GM19455 (cell line): ENCODE data around the gene HJV.
"Not testable (repeated sequence)": the region's sequence is repeated elsewhere in the genome, so short reads cannot be mapped to it uniquely, and the experiment has no call there.

Source experiments
- ATAC-seq: cut with Tn5 transposase; IDR thresholded peaks from one replicate; pipeline ENCODE4 v1.9.1; 2021; ENCODE audit not compliant: unreplicated experiment

The HJV gene, protein sequence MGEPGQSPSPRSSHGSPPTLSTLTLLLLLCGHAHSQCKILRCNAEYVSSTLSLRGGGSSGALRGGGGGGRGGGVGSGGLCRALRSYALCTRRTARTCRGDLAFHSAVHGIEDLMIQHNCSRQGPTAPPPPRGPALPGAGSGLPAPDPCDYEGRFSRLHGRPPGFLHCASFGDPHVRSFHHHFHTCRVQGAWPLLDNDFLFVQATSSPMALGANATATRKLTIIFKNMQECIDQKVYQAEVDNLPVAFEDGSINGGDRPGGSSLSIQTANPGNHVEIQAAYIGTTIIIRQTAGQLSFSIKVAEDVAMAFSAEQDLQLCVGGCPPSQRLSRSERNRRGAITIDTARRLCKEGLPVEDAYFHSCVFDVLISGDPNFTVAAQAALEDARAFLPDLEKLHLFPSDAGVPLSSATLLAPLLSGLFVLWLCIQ

DNA sequence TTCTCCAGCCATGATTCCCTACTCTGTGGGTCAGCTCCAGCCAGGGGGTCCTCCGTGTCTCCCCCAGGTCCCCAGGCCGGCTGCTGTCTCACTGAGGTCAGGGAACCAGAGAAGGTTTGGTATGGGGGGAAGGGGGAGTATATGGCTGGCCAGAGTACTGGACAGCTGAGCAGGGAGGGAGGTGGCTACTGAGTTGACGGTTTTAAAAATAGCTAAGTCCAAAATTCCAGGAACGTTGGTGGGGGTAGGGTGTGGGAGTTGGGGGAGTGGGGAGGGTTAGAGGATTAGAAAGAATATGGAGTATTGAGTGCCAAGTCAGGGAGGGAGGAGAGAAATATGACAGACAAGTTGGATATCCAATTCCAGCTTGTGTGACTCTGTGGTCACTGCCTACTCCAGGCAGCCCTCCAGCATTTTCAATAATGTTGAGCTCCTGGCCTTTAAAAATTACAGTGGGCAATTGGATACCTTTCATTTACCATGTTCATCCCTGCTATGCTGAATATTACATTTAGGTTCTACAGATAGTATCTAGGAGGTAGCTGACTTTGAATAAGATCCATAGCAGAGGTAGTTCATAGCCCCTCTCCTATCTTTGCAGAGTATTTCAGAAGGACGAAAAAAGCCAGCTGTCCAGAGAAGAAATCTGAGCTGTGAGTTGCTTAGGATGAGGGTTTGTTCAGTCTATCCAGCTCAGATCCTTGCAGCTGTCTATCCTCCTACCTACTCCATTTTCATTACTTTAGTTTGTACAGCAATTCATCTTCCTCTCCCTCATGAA lies at the start of gene HJV:
Gene HJV, minus strand, starts transcription at position 114 of the 781 bp plus-strand sequence. CDS start 1,504 bp downstream, outside the sequence.
- no peak for ATAC-seq

DNA sequence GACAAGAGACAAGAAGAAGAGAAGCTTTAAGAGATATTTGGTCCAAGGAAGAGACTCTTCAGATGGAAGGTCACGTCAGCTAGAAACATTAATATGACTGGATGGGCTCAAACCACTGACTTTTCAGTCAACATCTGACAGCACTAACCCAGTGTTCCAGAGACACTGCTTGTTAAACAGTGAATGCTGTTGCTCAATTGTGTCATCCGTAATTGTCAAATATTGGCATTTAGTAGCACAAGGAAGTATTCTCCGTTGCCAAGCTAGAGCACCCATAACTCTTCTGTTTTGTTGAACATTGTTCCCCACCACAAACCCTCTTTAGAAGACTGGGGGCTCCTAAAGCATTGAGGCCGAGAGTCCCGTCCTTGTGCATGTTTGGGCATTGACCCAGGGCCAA lies 37.6 kb upstream of the HJV start:
- not testable (repeated sequence) for ATAC-seq

DNA sequence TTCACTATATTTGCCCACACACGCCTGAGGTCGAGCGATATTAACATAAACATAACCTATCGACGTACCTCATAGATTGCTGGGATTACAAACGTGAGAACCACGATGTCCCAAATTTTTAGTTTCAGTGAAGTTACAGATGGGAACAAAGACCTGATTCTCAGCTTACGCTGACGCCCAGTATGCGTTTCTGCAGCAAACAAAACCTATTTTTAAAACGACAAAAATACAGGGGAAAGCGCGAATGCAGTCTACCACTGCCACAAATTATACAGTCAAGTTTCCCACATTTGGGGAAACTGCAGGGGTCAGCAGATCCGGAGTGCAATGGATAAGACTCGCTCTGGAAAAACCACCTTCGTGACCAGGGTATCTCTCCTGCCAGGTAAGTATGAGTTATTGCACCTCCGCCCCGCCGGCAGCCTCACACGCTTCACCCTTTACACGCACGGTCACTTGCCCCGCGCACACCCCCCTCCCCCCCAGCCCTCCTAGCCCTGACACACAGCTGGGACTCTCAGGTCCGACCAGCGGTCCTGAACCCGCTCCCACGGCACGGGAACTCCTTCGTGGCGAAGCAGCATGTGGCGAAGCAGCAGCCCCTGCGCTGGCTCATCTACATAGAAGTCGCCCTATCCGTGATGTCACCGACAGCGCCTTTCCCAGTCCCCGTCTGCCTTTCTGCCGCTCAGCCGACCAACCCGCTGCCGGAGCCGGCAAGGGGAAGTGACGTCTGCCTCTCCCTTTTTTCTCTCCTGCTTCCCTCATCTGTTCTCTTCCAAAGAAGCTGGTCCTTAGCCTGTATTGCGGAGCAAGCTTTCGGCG lies 30.5 kb upstream of the HJV start:
- ATAC-seq, result not testable (repeated sequence)

DNA sequence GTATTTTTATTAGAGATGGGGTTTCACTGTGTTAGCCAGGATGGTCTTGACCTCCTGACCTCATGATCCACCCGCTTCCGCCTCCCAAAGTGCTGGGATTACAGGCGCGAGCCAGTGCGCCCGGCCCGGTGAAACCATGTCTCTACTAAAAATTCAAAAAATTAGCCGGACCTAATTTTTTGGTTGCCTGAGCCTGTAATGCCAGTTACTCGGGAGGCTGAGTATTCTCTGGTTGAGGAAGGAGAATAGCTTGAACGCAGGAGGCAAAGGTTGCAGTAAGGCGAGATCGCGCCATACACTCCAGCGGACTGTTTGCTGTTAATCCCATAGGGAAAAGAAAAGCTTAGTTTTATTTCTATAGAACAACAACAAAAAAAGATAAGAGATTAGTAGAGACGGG lies 29.9 kb upstream of the HJV start:
- no peak for ATAC-seq

DNA sequence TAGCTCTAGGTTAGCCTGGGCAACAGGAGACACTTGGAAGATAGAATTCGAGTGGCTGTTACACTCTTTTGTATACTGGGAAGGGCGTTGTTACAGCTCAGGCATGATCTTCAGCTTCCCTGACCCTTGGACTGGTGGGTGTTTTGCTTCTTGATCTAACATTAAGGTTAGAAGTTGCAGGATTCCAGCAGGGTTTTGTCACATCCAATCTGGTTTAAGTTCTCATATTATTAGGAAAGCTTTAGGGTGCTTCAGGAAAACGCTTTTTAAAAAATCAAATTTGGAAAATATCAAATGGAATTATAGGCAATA lies 29.1 kb upstream of the HJV start:
- ATAC-seq, result not testable (repeated sequence)

DNA sequence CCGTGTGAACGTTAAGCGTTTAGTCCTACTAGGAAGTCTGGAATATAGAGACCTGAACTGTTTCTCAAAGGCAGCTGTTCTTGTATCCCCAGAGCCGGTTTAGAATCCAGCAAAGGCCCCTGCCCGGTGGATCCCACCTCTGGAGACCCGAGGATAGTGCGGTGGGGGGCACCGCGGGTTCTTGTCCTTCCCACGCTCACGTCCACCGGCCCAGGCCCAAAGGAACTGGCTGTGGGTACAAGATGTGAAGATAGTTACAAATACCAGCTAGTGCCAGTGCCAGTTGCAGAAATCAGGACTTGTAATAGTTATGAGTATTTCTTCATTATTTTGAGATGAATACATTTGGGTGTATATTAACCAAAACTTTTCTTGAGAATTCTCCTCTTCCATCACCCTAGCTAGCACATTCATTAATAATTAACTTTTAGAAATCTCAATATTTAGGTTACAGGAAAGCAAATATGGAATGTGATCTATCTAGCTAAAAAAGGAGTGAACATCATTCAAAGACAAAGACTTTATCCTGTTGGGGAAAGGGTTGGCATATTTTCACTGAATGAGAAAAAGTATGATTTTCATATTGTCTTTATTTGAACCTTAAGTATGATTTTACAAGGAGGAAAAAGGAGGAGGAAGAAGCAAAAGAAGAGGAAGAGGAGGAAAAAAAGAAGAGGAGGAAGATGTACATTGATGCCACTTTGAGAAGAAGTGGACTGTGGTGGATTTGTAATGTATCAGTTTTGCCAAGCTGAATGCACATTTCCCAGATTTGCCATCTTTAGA lies 28.5 kb upstream of the HJV start:
- not testable (repeated sequence) for ATAC-seq

DNA sequence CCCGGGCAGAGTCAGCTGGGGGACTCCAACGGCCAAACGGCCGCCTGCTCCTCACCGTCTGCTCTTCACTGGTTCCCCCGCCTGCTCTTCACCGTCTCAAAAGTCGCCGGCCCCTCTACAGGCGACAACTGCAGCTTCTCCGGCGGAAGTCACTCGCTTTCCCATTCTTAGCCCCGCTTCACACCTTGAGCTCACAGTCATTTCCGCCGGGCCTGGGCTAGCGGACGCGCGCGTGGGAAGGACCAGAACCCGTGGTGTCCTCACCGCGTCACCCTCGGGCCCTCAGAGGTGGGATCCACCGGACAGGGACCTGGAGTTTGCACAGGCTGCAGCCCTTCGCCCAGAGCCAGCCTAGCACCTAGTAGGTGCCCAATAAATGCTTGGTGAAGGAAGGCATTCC lies 27.9 kb upstream of the HJV start:
- no peak for ATAC-seq

DNA sequence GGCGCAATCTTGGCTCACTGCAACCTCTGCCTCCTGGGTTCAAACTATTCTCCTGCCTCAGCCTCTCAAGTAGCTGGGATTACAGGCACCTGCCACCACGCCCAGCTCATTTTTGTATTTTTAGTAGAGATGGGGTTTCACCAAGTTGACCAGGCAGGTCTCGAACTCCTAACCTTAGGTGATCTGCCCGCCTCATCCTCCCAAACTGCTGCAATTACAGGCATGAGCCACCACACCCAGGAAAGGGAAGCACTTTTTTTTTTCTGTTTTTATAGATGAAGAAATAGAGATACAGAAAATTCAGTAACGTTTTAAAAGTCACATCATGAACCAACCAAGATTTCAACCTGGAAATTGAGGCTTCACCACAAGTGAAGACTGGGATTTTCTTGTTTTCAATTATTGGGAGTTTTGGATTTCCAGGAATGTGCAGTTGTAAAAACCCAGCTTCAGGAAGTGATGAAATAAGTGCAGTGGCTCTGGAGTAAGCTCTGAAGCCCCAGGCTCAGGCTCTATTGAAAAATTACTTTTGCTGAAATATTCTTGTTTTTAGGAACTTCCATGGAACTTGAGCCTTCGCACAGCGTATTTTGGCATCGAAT lies 27.1 kb upstream of the HJV start:
- ATAC-seq, result not testable (repeated sequence)

DNA sequence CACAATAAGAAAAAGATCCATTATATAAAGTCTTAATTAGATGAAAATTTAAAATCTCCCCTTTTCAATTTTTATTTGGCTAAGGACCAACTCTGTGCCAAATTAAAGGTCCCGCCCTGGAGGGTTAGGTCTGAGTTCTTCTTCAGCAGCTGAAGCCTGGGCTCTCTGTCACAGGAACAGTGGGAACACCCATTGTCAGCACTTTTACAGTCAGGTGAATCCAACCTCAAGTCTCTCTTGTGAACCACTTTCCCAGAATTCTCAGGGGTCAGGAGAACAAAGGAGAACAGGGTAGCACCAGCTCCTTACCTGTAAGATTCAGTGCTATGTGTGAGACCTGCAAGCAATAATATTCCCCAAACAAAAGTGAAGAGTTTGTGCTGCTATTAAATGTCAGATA lies 25.1 kb upstream of the HJV start:
- ATAC-seq, result no peak

DNA sequence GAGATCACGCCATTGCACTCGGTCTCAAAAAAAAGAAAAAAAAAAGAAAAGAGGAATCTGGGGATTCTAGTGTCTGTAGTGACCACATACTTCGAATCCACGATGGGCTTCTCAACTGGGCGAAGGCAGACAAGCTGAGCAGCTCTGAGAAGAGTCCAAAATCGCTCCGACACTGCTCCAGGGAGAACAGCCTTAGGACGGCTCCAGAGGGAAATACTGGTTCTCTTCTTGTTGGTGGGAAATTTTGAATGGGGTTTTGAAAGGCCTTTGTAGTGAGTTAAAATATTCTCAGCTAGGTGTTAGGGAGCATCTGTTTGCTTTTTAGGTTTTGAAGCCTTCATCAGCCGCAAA lies 18.3 kb upstream of the HJV start:
- ATAC-seq, result no peak

DNA sequence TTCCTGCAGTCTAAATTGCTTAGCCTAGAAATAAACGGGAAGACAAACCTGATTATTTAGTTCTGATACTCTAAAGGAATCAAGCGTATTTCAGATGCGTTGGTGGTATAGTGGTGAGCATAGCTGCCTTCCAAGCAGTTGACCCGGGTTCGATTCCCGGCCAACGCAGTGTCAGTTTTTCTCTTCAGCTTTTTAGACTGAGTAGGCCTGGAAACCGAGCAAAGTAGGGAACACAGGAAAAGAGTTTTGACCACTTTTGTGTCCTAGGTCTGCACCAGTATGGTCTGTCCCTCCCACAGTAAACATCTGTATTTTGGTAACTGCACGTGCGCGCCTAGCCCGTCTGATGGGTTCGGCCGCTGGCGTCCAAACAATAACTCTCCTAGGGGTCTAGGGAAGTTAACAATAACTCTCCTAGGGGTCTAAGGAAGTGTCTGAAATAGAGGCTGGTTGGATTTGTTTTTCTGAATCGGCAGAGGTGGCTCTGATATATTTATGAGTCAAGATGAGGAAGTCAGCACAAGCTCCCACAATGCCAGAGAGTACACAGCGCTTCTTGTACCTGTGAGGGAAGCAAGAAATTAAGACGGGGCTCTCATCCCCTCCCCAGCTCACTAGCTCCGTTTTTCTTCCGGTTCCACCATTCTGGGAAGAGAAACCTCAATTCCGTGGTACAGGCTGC lies 15.6 kb upstream of the HJV start:
- no peak for ATAC-seq

DNA sequence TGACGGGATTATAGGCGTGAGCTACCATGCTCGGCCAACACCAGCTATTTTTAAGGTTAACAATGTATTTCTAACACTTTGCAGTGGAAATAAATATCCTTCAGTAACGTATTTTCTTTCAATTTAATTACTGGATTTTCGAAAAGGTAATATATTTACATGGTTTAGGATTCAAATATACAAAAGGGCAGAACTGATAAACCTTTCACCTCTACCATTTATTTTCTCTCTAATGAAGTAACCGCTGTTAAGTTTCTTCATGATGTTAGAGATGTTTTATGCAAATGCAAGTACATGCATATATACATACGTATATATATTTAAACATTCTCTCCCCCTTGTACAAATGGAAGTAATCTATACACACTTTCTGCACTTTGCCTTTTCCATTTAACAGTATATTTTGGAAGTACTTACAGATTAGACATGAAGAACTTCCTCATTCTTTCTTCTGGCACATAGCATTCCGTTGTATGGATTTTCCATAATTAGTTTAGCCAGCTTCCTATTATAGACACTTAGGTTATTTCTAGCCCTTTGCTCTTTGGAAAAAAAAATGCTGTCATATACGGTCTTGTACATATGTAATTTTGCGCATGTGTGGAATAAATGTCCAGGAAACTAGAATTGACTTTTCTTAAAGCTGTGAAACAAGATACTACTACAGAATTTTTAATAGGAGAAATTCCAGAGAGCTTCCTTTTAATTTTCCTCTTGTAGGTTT lies 14.9 kb upstream of the HJV start:
- no peak for ATAC-seq

DNA sequence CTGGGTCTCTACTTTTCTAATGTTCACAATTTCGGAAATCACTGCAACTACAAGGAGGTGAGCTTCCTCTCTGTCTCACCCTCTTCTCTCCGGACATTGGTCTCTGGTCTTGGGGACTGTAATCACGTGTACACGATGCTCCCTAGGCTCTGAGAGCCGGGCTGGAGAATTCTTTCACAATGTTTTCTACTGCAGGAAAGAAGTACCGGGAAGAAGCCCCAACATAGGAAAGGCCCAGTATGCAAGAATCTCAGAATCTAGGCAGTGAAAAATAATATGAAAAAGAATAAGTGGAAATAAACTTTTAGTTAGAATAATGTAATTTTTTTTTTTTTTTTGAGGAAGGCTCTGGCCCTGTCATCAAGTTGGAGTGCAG lies 13.5 kb upstream of the HJV start:
- no peak for ATAC-seq

DNA sequence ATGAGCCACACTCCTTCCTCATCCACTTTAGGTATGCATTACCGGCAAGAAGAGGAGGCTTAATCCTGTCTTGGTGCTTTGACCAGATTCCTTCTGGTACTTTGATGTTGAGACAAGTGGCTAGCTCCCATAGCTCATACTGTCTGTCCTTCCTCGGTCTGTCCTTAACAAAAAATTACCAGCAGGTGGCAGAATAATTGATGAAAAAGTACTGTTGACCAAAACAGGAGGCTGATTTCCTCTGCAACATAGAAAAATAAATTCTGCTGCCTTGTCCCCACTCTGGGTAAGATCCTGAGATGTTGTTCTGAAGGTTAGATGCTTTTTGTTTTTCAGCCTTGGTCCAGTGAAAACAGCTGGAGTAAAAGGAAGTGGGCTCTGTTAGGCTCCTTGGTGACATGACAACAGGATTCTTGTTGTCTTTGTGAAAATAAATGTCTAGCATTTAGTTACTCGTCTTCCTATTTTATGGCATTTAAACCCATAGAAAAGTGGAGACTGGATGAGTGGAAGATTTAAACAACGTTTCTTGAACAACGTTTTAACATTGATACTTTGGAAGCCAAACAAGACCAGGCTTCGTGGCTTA lies 11.2 kb upstream of the HJV start:
- ATAC-seq, result no peak

DNA sequence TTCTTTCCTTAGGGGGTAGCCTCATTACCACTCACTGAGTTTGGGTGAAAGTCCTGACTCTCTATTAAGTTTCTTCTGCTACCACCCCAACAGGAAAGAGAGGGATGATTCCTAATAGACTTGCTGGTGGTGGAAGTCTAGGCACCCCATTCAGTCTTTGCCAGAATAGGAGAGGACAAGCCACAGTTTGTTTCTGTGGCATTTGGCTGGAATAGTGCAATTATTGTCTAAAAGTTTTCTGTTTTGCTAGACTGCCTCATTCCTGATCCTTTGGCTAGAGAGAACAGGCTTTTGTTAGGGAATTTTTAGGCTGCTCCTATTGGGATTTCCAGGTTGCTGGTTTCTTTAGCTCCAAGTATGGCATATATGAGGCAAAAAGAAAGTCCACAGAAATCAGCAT lies 9.9 kb upstream of the HJV start:
- no peak for ATAC-seq

DNA sequence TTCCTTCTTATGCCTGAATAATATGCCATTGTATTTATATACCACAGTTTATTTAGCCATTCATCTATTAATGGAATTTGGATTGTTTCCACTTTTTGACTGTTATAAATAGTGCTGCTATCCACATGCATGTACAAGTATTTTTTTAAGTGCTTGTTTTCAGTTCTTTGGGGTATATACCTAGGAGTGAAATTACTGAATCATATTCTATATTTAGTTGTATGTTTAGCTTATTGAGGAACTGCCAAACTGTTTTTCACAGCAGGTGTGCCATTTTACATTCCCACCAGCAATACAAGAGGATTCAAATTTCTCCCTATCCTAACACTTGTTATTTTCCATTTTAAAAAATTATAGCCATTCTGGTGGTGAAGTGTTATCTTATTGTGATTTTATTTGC lies 7.6 kb upstream of the HJV start:
- ATAC-seq, result no peak

DNA sequence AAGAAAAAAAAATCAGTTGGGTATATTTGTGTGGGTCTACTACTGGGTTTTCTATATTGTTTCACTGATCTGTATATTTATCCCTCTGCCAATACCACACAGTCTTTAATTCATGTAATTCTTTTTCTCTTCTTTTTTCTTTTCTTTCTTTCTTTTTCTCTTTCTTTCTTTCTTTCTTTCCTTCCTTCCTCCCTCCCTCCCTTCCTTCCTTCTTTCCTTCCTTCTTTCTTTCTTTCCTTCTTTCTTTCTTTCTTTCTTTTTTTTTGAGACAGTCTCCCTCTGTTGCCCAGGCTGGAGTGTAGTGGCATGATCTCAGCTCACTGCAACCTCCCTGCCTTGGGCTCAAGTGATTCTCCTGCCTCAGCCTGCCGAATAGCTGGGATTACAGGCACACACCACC lies 5.1 kb upstream of the HJV start:
- ATAC-seq, result not testable (repeated sequence)

DNA sequence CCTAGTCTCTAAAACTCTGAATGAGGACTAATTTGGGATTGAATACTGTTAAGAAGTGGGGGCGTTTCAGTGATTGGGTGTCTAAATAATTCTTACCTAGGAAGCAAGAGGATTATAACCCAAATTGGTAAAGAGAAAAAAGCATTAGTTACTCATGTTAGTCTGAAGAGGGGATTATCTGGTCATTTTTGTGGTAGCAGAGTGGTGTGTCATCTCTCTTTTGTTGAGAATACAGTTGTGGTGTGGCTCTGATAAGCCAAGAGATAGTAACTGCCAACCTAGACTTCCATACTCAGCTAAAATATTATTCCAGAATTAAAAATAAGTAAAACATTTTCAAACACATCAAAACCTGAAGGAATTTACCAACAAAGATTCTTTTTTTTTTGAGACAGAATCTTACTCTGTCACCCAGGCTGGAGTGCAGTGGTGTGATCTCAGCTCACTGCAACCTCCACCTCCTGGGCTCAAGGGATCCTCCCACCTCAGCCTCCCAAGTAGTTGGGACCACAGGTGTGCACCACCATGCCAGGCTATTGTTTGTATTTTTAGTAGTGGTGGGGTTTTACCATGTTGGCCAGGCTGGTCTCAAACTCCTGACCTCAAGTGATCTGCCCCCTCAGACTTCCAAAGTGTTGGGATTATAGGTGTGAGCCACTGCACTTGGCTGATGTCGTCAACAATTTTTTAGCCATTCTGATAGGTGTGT lies 4.4 kb upstream of the HJV start:
- not testable (repeated sequence) for ATAC-seq
